ENCODE measurements around the gene DOCK6.

DOCK6 gene

GRCh38 chr19:11201791-11202190 is 60.5 kb downstream of the DOCK6 start:
- H3K4me2 ChIP-seq: no peak overlapping the region
- H2AFZ ChIP-seq (ENCODE audit: low read depth): no peak overlapping the region
- no peak overlapping the region for H3K9ac ChIP-seq
- no peaks in the 10 kb centered on the region for H4K20me1 ChIP-seq (ENCODE audit: insufficient read depth)
- peaks cover 6% of the 10 kb centered on the region for H3K4me1 ChIP-seq (ENCODE audit: low read depth, poor library complexity, severe bottlenecking)
- H3K27me3 ChIP-seq (ENCODE audit: insufficient read depth, low read depth): peaks cover 15% of the 10 kb centered on the region; the same call in 1 of the 2 replicates
- H3K79me2 ChIP-seq (ENCODE audit: insufficient read depth, low read depth): no peaks in the 10 kb centered on the region
- H3K36me3 ChIP-seq (ENCODE audit: insufficient read depth): no peaks in the 10 kb centered on the region
- no peak for TF ChIP-seq CTCF (conservative IDR thresholded peaks at IDR 0.05; ENCODE audit: low read depth, low read length)
- no peak overlapping the region for H3K4me3 ChIP-seq (IDR thresholded peaks at IDR 0.05; ENCODE audit: insufficient read depth, low read depth, low read length)
- no peak overlapping the region for H3K27ac ChIP-seq

GRCh38 chr19:11200931-11201330 is 61.4 kb downstream of the DOCK6 start:
- Histone ChIP-seq H3K79me2 (ENCODE audit: insufficient read depth, low read depth) (no peaks in the 10 kb centered on the region), H3K27ac (no peak overlapping the region), H3K4me2 (no peak overlapping the region), H3K36me3 (ENCODE audit: insufficient read depth) (no peaks in the 10 kb centered on the region), H4K20me1 (ENCODE audit: insufficient read depth) (no peaks in the 10 kb centered on the region), H3K4me1 (ENCODE audit: low read depth, poor library complexity, severe bottlenecking) (peaks cover 6% of the 10 kb centered on the region), H3K9ac (no peak overlapping the region), H2AFZ (ENCODE audit: low read depth) (no peak overlapping the region), H3K4me3 (IDR thresholded peaks at IDR 0.05; ENCODE audit: insufficient read depth, low read depth, low read length) (no peak overlapping the region), H3K27me3 (ENCODE audit: insufficient read depth, low read depth) (peaks cover 12% of the 10 kb centered on the region; the same call in 1 of the 2 replicates)
- no peak for TF ChIP-seq CTCF (conservative IDR thresholded peaks at IDR 0.05; ENCODE audit: low read depth, low read length)

DNA sequence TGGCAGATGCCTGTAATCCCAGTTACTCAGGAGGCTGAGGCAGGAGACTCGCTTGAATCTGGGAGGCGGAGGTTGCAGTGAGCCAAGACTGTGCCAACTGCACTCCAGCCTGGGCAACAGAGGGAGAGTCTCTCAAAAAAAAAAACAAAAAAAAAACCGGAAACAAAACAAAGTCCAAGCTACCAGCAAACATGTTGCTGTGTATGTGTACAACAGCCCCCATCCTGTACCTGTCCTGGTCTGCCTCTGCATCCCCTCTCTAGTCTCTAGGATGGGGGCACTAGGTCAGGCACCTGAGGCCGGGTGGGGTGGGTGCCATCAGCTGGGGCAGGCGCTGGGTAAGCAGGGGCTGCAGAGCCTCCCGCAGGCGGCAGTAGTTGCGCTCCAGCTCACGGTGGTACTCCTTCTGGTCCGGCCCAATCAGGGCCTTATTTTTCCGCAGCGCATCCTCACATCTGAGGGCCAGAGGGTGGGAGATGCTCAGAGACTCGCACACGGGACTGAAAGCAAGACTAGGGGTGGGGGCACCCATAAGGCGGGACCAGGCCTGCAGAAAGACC is 62.2 kb downstream of the DOCK6 start:
- Histone ChIP-seq H3K9ac (no peak overlapping the region), H3K27me3 (ENCODE audit: insufficient read depth, low read depth) (peaks cover 3% of the 10 kb centered on the region; the same call in 1 of the 2 replicates), H2AFZ (ENCODE audit: low read depth) (no peak overlapping the region), H3K4me2 (no peak overlapping the region), H4K20me1 (ENCODE audit: insufficient read depth) (no peaks in the 10 kb centered on the region), H3K4me3 (IDR thresholded peaks at IDR 0.05; ENCODE audit: insufficient read depth, low read depth, low read length) (no peak overlapping the region), H3K36me3 (ENCODE audit: insufficient read depth) (no peaks in the 10 kb centered on the region), H3K4me1 (ENCODE audit: low read depth, poor library complexity, severe bottlenecking) (peaks cover 6% of the 10 kb centered on the region), H3K79me2 (ENCODE audit: insufficient read depth, low read depth) (no peaks in the 10 kb centered on the region), H3K27ac (no peak overlapping the region)
- no peak for TF ChIP-seq CTCF (conservative IDR thresholded peaks at IDR 0.05; ENCODE audit: low read depth, low read length)

GRCh38 chr19:11199517-11199916 is 62.8 kb downstream of the DOCK6 start:
- H3K4me3 ChIP-seq (IDR thresholded peaks at IDR 0.05; ENCODE audit: insufficient read depth, low read depth, low read length): no peak overlapping the region
- H2AFZ ChIP-seq (ENCODE audit: low read depth): no peak overlapping the region
- TF ChIP-seq CTCF (conservative IDR thresholded peaks at IDR 0.05; ENCODE audit: low read depth, low read length): no peak
- H3K79me2 ChIP-seq (ENCODE audit: insufficient read depth, low read depth): no peaks in the 10 kb centered on the region
- peaks cover 6% of the 10 kb centered on the region for H3K4me1 ChIP-seq (ENCODE audit: low read depth, poor library complexity, severe bottlenecking)
- H3K27me3 ChIP-seq (ENCODE audit: insufficient read depth, low read depth): no peaks in the 10 kb centered on the region
- H3K4me2 ChIP-seq: no peak overlapping the region
- no peaks in the 10 kb centered on the region for H3K36me3 ChIP-seq (ENCODE audit: insufficient read depth)
- no peak overlapping the region for H3K9ac ChIP-seq
- no peak overlapping the region for H3K27ac ChIP-seq
- no peaks in the 10 kb centered on the region for H4K20me1 ChIP-seq (ENCODE audit: insufficient read depth)
